Stimulated activated CD4-positive, alpha-beta T cell treated with anti-CD3 and anti-CD28 coated beads, TNF-alpha, amount 100 ng/mL, for 48 hours (primary cell): ENCODE results near the gene ITGB1BP1.

Source experiments
- DNase-seq, 3 donors: peaks; one replicate each; pipeline ENCODE4 v3.0.0-alpha.2; 2020; ENCODE audit warnings: low read depth in 3 of 3

ITGB1BP1 gene

DNA sequence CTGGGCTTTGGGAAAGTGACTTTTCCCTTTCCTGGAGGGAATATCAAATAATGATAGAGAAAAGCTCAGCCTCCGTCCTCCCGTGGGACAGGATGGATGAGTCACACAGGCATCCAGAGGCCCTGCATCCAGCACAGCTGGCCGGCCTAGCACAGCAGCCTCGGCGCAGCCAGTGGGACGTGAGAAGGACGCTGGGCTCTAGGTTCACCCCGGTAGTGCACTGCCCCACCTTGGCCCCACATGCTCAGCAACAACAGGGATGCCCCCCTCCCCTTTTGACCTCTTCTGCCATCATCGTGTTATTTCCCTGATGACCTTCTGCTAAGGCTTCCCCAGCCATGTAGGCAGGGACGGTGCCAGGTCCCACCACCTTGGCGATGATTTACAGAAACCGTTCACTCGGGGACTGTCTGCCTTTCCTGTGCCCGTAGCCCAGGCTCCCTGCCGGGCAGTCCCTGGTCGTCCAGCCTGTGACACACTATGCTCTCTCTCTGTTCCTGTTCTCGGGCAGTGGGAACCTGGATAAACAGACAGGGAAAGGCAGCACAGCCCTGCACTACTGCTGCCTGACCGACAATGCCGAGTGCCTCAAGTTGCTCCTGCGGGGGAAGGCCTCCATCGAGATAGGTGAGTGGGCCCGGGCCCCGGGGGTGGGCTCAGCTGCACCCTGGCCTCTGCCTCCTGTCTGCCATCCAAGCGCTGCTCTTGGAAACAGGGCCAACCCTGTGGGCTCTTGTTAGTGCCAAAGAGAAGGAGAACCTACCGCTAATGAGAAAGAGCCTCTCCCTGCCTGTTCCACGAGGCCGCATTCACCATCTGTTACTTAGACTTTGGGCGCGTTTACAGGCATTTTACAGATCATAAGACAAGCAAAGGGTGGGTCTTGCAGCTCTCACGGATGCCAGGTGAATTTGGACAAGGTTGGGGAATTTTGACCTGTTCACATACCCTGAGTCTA is 44.6 kb downstream of the ITGB1BP1 start:
- DNase-seq, result no peak

DNA sequence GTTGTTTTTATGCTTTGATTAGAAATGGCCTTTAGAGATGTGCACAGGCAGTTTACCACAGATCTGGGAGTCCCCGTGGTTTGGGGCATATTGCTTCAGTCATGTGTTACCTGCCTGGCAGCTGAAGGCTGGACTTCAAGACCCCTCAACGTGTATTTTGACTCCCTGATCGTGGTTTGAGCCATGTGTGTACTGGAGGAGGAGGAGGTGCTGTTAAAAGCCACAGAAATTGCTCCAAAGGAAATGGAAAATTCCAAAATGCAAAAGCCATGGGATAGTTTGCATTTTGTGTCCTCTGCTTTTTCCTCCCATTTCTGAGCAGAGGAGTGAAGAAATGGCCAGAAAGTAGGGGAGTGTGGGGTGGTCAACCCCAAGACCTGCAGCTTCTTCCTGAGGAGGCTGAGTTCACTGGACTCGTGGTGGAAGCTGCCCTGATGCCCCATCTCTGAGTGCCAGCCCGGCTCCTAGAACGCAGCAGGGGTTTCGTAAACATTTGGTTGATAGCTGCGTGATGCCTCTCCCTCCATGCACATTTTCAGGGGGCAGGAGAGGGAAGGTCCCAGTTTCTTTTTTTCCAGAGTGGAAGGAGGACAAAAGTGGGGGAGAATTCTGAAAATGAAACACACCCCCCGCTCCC is 45.7 kb downstream of the ITGB1BP1 start:
- no peak for DNase-seq

DNA sequence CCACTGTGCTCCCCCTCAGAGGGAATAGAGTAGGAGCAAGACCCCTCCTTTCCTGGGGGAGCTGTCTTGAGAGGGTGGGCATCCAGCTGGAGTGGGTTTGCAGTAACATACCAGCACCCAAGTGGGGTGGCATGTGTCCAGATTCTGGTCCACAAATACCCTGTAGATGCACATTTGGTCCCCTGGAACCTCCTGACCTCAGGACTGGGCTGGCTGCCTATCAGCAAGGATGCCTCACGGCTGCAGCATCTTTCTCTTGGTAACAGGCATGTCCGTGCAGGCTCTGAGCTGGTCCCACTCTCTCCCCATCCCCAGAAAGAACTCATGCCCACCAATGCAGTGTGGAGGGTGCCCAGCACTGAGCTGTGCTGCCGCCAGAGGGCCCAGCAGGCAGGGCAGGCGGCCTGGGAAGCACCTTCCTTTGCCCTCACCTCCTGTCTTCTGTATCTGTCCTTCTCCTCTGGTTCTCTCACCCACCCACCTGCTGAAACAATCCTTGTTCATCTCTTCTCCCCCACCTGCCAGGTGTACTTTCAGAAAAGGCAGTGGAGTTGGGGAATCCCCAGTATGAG is 47.4 kb downstream of the ITGB1BP1 start:
- no peak for DNase-seq

DNA sequence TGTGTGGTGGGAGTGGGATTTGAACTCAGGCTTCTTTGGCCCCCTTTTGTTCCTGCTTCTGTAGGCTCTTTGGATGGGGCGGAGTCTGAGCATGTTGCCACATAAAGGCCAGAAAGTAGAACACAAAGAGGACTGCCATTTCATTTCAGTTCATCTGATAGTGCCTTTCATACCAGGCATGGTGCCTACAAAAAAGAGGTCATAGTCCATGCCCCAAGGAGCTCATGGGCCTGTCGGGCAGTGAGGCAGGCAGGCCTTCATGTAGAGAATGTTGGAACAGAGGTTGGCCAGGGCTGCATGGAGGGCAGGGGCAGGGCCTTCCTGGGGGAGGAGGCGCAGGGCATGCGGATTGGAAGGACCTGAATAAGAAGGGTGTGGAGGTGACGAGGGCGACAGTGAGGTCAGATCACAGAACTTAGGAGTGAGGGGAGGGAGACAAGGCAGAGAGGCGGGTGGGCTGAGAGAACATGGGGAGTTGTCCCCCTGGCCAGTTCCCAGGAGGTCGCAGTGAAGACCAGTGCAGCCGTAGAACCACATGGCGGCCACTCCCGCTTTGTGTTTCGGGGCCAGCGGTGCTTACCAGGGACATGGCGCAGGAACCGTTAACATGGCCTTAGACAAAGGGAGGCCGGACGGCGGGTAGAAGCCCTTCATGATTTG is 49.1 kb downstream of the ITGB1BP1 start:
- no peak for DNase-seq

DNA sequence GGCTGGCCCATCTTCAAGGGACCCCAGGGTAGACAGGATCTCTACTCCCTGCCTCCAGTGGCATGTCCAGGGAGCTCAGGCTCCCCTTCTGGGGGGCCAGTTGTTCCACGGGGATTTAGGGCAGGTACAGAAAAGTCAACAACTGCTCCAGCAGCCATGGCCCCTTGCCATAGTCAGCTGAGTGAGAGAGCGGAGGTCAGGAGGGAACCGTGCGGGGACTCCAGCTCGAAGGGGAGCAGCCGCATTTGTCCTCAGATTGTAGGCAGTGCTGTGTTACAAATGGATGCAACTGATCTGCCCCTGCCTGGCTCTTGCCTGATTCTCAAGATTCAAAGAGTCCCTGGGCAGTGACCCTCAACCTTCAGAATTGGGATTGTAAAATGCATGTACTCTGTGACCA is 49.9 kb downstream of the ITGB1BP1 start:
- no peak for DNase-seq

DNA sequence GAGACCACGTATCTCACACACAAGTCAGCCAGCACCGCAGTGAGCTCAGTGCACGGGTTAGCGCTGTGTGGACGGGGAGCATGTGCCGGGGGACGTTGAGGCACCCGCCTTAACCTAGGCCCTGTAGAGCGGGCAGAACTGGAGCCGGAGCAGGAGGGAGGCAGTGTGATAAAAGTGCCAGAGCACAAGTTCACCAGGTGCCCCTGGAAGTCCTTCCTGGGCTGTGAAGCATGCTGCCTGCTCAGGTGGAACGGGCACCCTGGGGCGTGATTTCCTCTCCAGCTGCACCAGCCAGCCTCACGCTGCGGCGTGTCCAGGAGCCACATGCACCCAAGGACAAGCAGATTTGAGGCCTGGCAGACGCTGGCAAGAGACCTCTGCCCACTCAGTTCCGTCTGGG is 50.3 kb downstream of the ITGB1BP1 start:
- no peak for DNase-seq

DNA sequence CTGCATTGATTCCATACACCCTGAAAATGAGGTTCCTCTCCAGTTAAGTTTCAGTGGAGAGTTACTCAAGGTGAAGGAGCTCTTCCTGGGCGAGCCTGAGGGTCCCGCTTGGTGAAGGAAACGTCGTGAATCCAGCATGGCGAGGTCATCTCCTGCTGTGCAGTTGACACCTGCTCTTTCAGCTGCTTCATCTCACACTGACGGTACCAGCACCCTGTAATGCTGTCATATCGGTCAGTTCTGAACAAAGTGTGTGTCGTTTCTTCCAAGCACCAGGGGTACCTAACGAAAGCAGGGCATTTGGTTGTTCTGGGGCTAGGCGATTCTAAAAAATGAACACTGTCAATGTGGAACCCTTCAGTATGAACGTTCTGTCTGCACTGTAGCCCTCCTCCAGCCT is 52.6 kb downstream of the ITGB1BP1 start:
- peak in 1 of 3 donors; percentile 18 for DNase-seq

DNA sequence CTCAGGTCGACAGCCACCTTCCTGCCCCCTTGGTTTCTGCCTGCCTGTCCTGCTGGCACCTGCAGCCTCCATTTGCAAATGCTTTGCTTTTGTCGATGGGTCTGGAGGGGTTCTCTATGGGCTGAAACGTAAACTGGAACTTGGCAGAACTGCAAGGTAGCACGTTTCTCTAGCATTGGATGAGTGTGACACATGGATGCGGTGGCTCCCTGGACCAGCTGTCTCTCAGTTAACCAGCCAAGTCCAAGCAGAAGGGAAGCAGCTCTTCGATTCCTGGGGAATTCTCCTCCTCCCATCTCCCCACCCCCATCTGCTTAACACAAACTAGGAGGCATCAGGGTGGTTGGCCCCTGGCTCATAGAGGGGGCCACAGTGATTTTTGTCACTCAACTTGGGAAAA is 57.3 kb downstream of the ITGB1BP1 start:
- DNase-seq, result no peak

DNA sequence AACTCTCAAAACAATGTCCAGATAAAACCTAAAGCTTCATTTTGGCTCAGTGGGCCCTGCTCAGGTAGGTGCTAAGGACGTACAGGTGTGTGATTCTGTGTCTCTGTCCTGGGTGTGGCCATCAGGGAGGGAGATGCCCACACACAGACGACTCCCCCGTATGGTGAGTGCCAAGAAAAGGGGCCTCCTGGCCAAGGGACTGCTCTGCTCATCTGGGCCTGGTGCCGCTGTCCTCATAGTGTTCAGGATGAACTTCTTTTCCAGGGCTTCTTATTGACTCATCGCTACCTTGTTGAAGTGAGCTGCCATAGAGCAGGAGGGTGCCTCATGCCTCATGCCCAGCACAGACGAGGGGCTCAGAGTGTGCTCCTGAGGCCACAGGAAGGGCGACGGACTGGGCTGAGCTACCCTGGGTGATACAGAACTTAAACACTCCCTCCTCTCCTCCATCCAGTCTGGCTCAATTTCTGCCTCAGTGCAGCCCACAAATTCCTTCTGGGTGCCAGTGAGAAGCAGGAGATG is 57.8 kb downstream of the ITGB1BP1 start:
- no peak for DNase-seq

DNA sequence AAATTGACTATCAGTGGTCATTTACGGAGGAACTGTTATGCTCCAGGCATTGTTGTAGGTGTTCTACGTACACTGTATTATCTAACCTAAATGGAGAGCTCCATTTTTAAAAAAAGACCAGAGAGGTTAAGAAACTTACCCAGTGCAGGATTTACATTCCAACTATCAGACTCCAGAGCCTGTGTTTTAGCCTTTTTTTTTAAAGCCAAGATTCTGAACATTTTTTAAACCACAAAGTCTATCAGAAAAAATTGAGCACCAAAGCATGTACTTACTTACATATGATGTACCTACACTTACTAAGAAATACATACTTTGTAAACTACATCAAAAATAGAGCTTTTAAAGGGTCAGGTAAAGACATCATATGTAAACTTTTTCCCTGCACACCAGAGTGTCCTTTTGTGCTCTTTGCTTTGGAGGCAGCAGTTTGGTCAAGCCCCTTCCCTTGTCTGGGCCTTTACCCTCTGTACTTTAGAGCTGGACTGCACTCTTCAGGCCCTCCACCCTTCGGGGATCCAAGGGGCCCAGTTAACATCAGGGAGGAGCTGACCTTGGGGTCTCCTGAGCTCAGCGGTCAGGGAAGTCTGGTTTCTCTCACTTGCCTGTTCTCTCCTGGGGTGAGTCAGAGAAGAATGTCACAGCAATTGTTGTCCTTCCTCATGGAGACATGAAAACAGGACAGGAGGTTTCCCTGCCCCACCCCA is 58.4 kb downstream of the ITGB1BP1 start:
- no peak for DNase-seq

DNA sequence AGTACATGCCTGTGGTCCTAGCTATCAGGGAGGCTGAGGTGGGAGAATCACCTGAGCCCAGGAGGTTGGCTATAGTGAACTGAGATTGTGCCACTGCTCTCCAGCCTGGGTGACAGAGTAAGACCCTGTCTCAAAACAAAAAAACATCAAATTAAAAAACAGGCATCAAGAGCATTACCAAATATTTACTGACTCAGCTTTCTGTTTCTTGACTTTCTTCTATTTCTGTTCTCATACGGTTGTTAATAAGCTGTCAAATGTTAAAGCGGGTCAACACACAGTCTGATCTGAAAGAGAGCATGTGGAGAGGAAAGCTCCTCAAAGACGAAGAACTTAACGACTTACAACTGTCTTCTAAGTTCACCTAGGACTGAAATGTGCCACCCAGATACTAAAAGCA is 59.0 kb downstream of the ITGB1BP1 start:
- no peak for DNase-seq

DNA sequence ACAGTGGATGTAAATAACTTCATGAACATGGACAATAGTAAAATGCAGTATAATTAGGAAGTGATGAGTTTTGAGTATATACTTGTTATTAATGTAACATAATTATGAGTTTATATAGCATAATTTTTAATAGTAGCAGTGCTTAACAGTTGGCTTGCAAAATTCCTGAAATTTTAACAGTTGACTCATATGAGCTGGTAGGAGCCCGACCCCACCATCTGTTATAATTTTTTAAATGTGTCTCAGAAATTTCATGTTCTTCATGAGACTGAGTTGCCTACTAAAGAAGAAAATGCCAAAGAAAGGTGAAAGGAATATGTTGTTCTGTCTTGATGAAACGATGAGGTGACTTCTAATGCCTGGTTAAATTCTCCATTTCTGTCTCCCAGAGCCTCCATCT is 62.6 kb downstream of the ITGB1BP1 start:
- DNase-seq, result no peak

DNA sequence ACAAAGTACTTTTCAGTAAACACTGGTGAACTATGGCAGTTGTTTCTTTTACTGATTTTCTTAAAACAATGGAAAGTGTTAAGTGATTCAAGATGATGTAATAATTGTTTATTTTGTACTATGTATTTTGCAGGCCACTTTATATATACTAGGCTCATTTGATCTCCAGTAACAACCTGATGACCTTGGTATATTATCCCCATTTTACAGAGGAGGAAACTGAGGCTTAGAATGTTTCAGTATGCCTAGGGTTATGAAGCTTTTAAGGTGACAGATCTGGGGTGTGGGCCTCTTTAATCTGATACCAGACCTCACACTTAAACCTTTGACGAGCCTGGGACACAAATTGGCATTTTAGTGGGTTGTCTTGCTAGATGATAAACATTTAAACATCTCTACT is 63.2 kb downstream of the ITGB1BP1 start:
- no peak for DNase-seq

DNA sequence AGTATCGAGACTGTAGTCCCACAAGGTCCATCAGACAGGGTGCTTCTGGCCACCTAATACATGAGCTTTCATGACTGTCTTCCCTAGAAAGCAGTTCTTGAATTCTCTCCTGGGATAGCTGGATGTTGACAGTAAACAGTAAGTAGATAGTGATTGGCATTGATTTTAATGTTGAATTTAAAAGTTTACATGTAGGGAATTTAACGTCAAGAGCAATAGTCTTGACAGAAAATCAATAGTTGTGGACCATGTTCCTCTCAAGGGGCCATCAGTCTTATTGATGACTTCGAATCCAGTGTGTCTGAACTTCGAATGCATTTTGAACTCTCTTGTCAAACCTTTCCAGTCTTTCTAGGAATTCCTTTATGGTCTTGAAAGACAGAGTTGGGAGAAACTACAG is 63.9 kb downstream of the ITGB1BP1 start:
- no peak for DNase-seq

DNA sequence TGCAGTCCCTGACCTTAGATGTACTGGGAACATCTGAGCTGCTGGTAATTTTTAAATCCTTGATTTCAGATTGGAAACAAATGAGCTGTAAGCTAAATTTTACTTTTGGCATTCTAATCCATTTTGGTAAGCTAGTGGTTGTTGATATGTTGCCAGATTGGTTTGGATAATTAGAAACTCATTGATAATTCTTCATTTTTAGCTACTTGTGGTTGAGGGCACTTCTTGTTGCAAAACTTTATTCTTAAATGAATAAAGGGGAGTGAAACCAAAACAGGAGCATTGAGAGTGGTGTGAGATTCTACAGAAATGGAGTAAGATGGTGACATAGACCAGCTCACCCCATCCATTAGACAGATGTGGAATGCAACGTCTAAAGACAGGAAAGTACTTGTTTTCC is 64.5 kb downstream of the ITGB1BP1 start:
- DNase-seq, result no peak

DNA sequence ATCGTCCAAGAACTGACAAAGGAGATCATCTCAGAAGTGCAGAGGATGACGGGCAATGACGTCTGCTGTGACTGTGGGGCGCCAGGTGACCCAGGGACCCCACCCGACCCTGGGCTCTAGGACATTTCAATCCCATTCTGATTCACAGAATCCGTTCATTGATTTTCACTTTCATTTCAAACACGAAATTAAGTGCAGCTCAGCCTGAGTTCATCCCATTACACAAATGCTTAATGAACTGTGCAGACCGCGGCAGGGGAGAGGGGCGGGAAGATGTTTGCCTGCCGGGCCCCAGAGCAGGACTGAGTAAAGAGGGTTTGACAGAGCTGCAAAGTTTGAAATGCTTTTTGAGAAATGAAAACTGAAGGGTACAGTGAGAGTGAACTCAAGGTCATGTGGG is 67.1 kb downstream of the ITGB1BP1 start:
- DNase-seq, result no peak

DNA sequence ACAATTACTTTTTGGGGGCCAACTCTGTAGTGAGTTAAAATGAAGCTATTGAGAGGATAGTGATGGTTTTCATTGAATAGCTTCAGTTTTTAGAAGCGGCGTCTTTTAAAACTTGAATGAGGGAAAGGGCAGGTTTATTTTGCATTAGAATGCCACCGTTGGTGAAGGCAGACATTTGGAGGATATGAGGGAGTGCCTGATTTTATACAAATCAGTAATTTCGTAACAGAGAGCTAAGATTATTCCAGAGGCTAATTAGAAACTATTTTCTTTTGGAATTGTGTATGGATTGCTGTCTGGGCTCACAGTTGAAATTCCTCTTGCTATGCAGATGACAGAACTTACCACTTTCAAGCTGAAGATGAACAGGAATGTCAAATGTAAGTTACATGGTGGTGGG is 67.6 kb downstream of the ITGB1BP1 start:
- no peak for DNase-seq

DNA sequence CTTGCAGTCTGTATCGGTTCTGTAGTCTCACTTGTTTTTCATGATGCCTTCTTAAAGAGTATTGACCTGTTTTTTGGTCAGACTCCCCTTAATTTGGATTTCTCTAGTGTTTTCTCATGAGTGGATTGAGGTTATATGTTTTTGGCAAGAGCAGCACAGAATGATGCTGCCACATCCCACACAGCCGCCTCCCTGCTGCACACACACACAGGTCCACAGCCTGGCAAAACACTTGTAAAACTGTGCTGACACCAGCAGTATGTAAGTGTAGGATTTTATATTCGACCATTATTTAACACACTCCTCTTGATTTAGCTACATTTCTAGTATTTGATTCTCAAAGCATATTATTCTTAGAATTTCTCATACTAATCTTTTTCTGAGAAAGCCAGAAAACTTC is 68.1 kb downstream of the ITGB1BP1 start:
- DNase-seq, result no peak

DNA sequence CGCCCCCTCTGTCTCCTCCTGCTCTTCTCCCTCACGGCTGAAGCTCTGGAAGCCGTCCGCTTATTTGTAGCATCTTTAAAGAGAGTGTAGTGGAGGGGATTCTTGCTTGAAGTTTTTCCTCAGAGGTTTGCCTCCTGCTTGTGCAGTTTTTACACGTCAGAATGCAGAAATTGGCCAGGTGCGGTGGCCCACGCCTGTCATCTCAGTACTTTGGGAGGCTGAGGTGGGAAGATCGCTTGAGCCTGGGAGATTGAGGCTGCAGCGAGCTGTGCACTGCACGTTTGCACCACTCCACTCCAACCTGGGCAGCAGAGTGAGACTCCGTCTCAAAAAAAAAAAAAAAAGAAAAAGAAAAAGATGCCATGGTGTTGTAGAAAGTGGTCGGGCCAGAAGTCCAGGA is 69.0 kb downstream of the ITGB1BP1 start:
- no peak for DNase-seq
